ENCODE results near the gene ZNF837.

DNA sequence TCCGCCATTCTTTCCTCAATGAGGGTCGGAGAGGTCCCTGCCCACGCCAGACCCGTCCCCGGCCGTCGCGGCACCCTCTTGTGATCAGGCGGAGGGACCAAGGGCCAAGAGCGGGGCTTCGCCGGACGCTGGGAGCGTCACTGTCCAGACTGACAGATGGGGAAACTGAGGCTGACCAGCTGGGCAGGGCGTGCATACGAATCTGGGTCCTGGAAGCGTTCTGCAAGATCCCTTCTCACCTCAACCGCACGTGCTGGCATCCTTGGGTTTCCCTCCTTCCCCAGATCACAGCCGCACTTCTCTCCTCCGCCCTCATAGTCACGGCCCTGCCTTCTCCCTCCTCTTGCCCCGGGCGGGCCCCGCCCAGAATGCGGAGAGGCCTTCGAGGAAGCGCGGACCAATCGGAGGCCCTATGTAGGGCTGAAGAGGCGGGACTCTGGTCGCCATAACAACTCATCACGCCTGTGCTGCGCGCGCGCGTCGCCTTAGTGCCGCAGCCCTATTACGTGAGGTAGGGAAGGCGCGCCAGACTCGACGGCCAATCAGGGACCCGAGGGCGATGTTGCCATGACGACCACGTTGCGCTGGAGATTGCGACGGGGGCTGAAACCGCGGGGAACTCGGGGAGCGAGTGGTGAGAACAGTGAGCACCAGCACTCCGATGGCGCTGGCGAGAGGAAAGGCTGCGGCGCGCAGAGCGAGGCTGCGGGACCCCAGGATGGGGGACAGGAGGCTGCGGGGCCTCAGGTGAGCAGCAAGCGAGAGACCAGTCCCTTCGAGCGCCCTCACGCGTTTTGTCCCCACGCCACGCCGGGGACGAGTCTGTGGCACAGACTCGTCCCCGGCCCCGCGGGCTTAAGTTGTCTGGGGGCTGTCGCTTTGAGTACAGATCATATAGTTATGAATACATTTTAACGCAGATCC, 20.3 kb upstream of the ZNF837 start:
- TF ChIP-seq, protein P1, sequence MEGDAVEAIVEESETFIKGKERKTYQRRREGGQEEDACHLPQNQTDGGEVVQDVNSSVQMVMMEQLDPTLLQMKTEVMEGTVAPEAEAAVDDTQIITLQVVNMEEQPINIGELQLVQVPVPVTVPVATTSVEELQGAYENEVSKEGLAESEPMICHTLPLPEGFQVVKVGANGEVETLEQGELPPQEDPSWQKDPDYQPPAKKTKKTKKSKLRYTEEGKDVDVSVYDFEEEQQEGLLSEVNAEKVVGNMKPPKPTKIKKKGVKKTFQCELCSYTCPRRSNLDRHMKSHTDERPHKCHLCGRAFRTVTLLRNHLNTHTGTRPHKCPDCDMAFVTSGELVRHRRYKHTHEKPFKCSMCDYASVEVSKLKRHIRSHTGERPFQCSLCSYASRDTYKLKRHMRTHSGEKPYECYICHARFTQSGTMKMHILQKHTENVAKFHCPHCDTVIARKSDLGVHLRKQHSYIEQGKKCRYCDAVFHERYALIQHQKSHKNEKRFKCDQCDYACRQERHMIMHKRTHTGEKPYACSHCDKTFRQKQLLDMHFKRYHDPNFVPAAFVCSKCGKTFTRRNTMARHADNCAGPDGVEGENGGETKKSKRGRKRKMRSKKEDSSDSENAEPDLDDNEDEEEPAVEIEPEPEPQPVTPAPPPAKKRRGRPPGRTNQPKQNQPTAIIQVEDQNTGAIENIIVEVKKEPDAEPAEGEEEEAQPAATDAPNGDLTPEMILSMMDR (IDR thresholded peaks at IDR 0.05), result no peak
- no peak for TF ChIP-seq EZH2 (IDR thresholded peaks at IDR 0.05; ENCODE audit: borderline replicate concordance, insufficient read depth, low read depth, low read length, poor library complexity, severe bottlenecking)
